MM.1S (cell line): ENCODE data around the gene NHP2.

Experiments
- DNase-seq: peaks from one replicate; pipeline ENCODE4 v3.0.0-alpha.2; 2015
- H2AFZ ChIP-seq: fragments of 300-600 bp; sonication (generic); 2 replicates; pipeline ENCODE4 v1.6.0; 2016; ENCODE audit warnings: antibody characterized with exemption, low read length
- H3F3A ChIP-seq: fragments of 300-600 bp; sonication (generic); 2 replicates; pipeline ENCODE4 v1.6.1; 2016; ENCODE audit warnings: mild to moderate bottlenecking, antibody characterized with exemption, low read length, moderate library complexity, mixed read lengths; ENCODE audit not compliant: insufficient read depth
- H3K27ac ChIP-seq: fragments of 300-600 bp; sonication (generic); 2 replicates; pipeline ENCODE4 v1.5.1; 2016; ENCODE audit warnings: mild to moderate bottlenecking, low read length
- H3K27me3 ChIP-seq: fragments of 300-600 bp; sonication (generic); replicated peaks from 2 replicates; pipeline ENCODE4 v1.6.0; 2016; ENCODE audit warnings: low read length; ENCODE audit not compliant: insufficient read depth
- H3K36me3 ChIP-seq: fragments of 300-600 bp; sonication (generic); replicated peaks from 2 replicates; pipeline ENCODE4 v1.6.1; 2016; ENCODE audit warnings: mild to moderate bottlenecking, low read length, mixed read lengths; ENCODE audit not compliant: insufficient read depth
- H3K4me1 ChIP-seq: fragments of 300-600 bp; sonication (generic); 2 replicates; pipeline ENCODE4 v1.6.1; 2016; ENCODE audit warnings: low read length, mixed read lengths
- H3K4me2 ChIP-seq: fragments of 300-600 bp; sonication (generic); 2 replicates; pipeline ENCODE4 v1.6.0; 2016; ENCODE audit warnings: low read depth, low read length
- H3K4me3 ChIP-seq: fragments of 300-600 bp; sonication (generic); 2 replicates; pipeline ENCODE4 v1.5.1; 2016; ENCODE audit warnings: low read length, mixed read lengths
- H3K79me2 ChIP-seq: fragments of 300-600 bp; sonication (generic); 2 replicates; pipeline ENCODE4 v1.6.1; 2016; ENCODE audit warnings: mixed run types, low read length, mixed read lengths
- H3K9ac ChIP-seq: fragments of 300-600 bp; sonication (generic); 2 replicates; pipeline ENCODE4 v1.6.1; 2016; ENCODE audit warnings: low read length, mixed read lengths
- H3K9me2 ChIP-seq: fragments of 300-600 bp; sonication (generic); replicated peaks from 2 replicates; pipeline ENCODE4 v1.6.1; 2016; ENCODE audit warnings: mild to moderate bottlenecking, low read length, mixed read lengths; ENCODE audit not compliant: insufficient read depth
- H3K9me3 ChIP-seq: fragments of 300-600 bp; sonication (generic); replicated peaks from 2 replicates; pipeline ENCODE4 v1.6.1; 2016; ENCODE audit warnings: mild to moderate bottlenecking, low read length, mixed read lengths; ENCODE audit not compliant: insufficient read depth
- H4K20me1 ChIP-seq: fragments of 300-600 bp; sonication (generic); 2 replicates; pipeline ENCODE4 v1.6.1; 2016; ENCODE audit warnings: mild to moderate bottlenecking, low read length, moderate library complexity, mixed read lengths; ENCODE audit not compliant: insufficient read depth
- EZH2 ChIP-seq: fragments of 300-600 bp; sonication (generic); optimal IDR thresholded peaks from 2 replicates; pipeline ENCODE3; 2017; ENCODE audit warnings: low read depth, mild to moderate bottlenecking, antibody characterized with exemption, low read length, mixed read lengths
- EZH2phosphoT487 ChIP-seq: fragments of 300-600 bp; sonication (generic); IDR thresholded peaks from 2 replicates; pipeline ENCODE4 v1.6.1; 2018; ENCODE audit warnings: antibody characterized with exemption, low read length
- TF ChIP-seq, protein P1 (sequence below): fragments of 300-600 bp; sonication (generic); IDR thresholded peaks from 2 replicates; pipeline ENCODE4 v1.5.1; 2016; ENCODE audit warnings: antibody characterized with exemption, low read length, mixed read lengths

The NHP2 gene

DNA sequence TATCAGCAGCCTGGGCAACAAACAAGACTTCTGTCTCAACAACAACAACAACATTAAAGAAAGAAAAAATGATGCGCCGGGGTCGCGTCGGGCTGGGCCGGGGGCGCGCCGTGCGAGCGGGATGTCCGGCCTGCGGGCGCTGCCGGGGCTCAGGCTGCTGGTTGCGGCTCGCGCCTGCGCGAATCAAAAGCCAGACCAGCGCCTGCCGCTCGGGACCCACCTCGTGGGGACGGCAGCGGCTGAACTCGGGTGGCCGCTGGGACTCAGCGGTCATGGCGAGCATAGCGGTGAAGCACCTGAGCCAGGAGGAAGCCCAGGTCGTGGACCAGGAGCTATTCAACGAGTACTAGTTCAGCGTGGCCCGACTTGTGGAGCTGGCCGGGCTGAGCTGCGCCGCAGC is 11.9 kb upstream of the NHP2 start:
- H3K4me2 ChIP-seq = no peak overlapping the region
- H3K9me3 ChIP-seq = no peaks in the 10 kb centered on the region
- H3K4me3 ChIP-seq = no peak overlapping the region
- peaks cover 12% of the 10 kb centered on the region for H3K27me3 ChIP-seq
- no peaks in the 10 kb centered on the region for H4K20me1 ChIP-seq
- H3K27ac ChIP-seq = no peak overlapping the region
- no peak overlapping the region for H2AFZ ChIP-seq
- no peak for DNase-seq
- no peaks in the 10 kb centered on the region for H3F3A ChIP-seq
- no peaks in the 10 kb centered on the region for H3K9me2 ChIP-seq
- no peak overlapping the region for H3K9ac ChIP-seq
- H3K36me3 ChIP-seq = no peaks in the 10 kb centered on the region
- TF ChIP-seq EZH2 (no peak), EZH2phosphoT487 (no peak)
- TF ChIP-seq, protein P1, sequence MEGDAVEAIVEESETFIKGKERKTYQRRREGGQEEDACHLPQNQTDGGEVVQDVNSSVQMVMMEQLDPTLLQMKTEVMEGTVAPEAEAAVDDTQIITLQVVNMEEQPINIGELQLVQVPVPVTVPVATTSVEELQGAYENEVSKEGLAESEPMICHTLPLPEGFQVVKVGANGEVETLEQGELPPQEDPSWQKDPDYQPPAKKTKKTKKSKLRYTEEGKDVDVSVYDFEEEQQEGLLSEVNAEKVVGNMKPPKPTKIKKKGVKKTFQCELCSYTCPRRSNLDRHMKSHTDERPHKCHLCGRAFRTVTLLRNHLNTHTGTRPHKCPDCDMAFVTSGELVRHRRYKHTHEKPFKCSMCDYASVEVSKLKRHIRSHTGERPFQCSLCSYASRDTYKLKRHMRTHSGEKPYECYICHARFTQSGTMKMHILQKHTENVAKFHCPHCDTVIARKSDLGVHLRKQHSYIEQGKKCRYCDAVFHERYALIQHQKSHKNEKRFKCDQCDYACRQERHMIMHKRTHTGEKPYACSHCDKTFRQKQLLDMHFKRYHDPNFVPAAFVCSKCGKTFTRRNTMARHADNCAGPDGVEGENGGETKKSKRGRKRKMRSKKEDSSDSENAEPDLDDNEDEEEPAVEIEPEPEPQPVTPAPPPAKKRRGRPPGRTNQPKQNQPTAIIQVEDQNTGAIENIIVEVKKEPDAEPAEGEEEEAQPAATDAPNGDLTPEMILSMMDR = no peak
- peaks cover 5% of the 10 kb centered on the region; the same call in 1 of the 2 replicates for H3K4me1 ChIP-seq
- no peaks in the 10 kb centered on the region for H3K79me2 ChIP-seq

DNA sequence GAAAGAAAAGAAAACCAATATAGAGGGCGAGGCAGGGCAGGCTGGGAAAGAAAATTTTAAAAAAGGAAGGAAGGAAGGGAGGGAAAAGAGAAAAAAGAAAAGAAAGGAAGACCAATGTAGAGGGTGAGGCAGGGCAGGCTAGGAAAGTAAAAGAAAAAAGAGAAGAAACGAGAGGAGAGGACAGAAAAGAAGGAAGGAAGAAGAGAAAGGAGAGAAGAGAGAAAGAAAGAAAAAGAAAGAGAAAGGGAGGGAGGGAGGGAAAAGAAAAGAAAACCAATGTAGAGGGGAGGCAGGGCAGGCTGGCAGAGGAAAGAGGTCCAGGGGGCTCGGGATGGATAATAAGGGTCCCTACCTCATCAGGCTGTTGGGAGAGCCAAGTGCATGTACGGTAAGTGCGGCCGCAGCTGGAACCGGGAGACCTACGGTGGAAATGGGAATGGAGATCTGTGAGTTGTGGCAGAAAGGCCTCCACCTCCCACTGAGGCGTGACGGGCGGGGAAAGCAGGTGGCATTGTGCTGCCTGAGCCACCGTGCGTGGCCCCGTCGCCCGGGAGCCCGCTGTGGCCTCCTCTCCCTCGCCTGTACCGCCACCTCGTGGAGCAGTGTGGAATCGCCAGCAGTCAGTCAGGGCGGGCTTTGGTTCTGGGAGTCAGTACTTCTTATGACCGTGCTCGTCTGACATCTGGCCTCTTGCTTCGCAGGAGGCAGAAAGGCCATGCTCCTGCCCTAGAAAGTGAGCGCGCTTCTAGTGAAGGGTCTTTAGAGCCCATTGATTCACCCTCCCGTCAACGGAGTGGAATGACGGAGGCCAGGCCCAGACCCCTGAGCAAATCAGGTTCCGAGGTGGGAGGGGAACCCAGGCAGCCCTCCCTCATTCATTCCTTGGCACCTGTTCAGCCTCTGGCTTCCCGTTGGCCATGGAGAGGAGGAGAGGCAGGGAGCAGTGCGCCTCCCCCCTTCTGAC is 10.4 kb upstream of the NHP2 start:
- Histone ChIP-seq H3K27ac (no peak overlapping the region), H3K79me2 (no peaks in the 10 kb centered on the region), H4K20me1 (no peaks in the 10 kb centered on the region), H3K27me3 (peaks cover 12% of the 10 kb centered on the region), H3K4me2 (peak overlapping the region; percentile 83), H3F3A (no peaks in the 10 kb centered on the region), H3K9ac (no peak overlapping the region), H3K36me3 (no peaks in the 10 kb centered on the region), H2AFZ (peak overlapping the region; percentile 62), H3K9me3 (no peaks in the 10 kb centered on the region), H3K9me2 (no peaks in the 10 kb centered on the region), H3K4me1 (peaks cover 5% of the 10 kb centered on the region; the same call in 1 of the 2 replicates), H3K4me3 (peak overlapping the region; percentile 46; the same call in 1 of the 2 replicates)
- peak; percentile 84 for DNase-seq
- TF ChIP-seq, protein P1 = peak; percentile 95
- TF ChIP-seq EZH2phosphoT487 (no peak), EZH2 (no peak)

DNA sequence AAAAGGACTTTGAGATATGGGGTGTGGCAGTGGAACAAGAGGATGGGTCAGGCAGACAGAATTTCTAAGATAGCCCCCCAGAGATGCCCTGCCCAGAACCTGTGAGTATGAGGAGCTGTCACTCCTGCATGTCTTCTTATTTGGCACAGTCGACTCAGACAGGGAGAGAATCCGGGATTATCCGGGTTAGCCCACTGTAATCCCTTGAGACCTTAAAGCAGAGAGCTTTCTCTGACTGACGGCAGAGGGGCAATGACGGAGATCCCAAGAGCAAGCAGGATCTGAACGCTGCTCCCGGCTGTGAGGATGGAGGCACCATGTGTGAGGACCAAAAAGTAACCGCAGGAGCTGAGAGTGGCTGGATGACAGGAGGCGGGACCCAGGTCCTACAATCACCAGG is 8.8 kb upstream of the NHP2 start:
- H3K9me3 ChIP-seq = no peaks in the 10 kb centered on the region
- peaks cover 12% of the 10 kb centered on the region for H3K27me3 ChIP-seq
- H3K9ac ChIP-seq = no peak overlapping the region
- no peak overlapping the region for H3K4me3 ChIP-seq
- H3K4me1 ChIP-seq = peaks cover 5% of the 10 kb centered on the region; the same call in 1 of the 2 replicates
- no peaks in the 10 kb centered on the region for H3K79me2 ChIP-seq
- no peaks in the 10 kb centered on the region for H3K36me3 ChIP-seq
- H4K20me1 ChIP-seq = no peaks in the 10 kb centered on the region
- no peak overlapping the region for H2AFZ ChIP-seq
- H3K4me2 ChIP-seq = no peak overlapping the region
- TF ChIP-seq, protein P1 = no peak
- TF ChIP-seq EZH2phosphoT487 (no peak), EZH2 (no peak)
- H3K9me2 ChIP-seq = no peaks in the 10 kb centered on the region
- DNase-seq = no peak
- no peak overlapping the region for H3K27ac ChIP-seq
- no peaks in the 10 kb centered on the region for H3F3A ChIP-seq
